Spleen (tissue), 11 donors: ENCODE results near the gene CACNB2. TPM values are rescaled to one million over a fixed set of nuclear protein-coding genes. Genes with fewer than 3 reads are reported as not detected.

Experiments used
- DNase-seq: peaks from one replicate; pipeline ENCODE4 v3.0.0-alpha.2; 2020
- H3K27ac ChIP-seq, 8 donors: fragments of 200-600 bp; sonication (generic) in 7 of 8; 1 replicate in 4 of 8; 2 replicates in 4 of 8; pipeline versions ENCODE4 v1.5.0 to v1.8.0; 2016 to 2021; ENCODE audit warnings: inconsistent platforms in 4 of 8, mild to moderate bottlenecking in 4 of 8, moderate library complexity in 1 of 8
- H3K27me3 ChIP-seq, 7 donors: fragments of 200-600 bp; sonication (generic) in 6 of 7; replicated peaks in 1 of 7; 1 replicate in 4 of 7; 2 replicates in 3 of 7; pipeline versions ENCODE4 v1.5.0 to v1.8.0; 2016 to 2021; ENCODE audit warnings: inconsistent platforms in 3 of 7, mild to moderate bottlenecking in 1 of 7
- H3K36me3 ChIP-seq, 6 donors: fragments of 200-600 bp; sonication (generic) in 5 of 6; 1 replicate in 4 of 6; 2 replicates in 2 of 6; pipeline versions ENCODE4 v1.5.0 to v1.8.0; 2016 to 2021; ENCODE audit warnings: inconsistent platforms in 2 of 6
- H3K4me1 ChIP-seq, 6 donors: fragments of 200-600 bp; sonication (generic) in 5 of 6; 1 replicate in 3 of 6; 2 replicates in 3 of 6; pipeline versions ENCODE4 v1.5.0 to v1.8.0; 2016 to 2021; ENCODE audit warnings: inconsistent platforms in 3 of 6
- H3K4me3 ChIP-seq, 8 donors: fragments of 200-600 bp; sonication (generic) in 7 of 8; 1 replicate in 4 of 8; 2 replicates in 4 of 8; pipeline versions ENCODE4 v1.5.0 to v1.8.0; 2016 to 2021; ENCODE audit warnings: inconsistent platforms in 4 of 8, mild to moderate bottlenecking in 4 of 8, moderate library complexity in 2 of 8
- H3K9me3 ChIP-seq, 8 donors: fragments of 200-600 bp; sonication (generic) in 7 of 8; 1 replicate in 4 of 8; 2 replicates in 4 of 8; pipeline versions ENCODE4 v1.5.0 to v1.8.0; 2016 to 2021; ENCODE audit warnings: inconsistent platforms in 4 of 8
- CTCF ChIP-seq, 11 experiments: fragments of 200-600 bp in 7 of 11; fragments of 450-650 bp in 4 of 11; sonication (generic) in 4 of 11; IDR thresholded peaks in 8 of 11; conservative IDR thresholded peaks in 3 of 11; 1 replicate in 7 of 11; 2 replicates in 4 of 11; pipeline versions ENCODE4 v1.4.0 to v1.8.0; 2016 to 2021; ENCODE audit warnings: antibody characterized with exemption in 11 of 11, inconsistent platforms in 4 of 11, mild to moderate bottlenecking in 1 of 11
- POLR2A ChIP-seq, 3 donors: fragments of 450-650 bp; IDR thresholded peaks; one replicate each; pipeline ENCODE4 v1.5.1; 2017; ENCODE audit warnings: antibody characterized with exemption in 3 of 3, mild to moderate bottlenecking in 1 of 3
- POLR2AphosphoS5 ChIP-seq, 3 donors: sonication (generic); formaldehyde crosslinking; IDR thresholded peaks; one replicate each; pipeline ENCODE4 v1.5.1; 2017; ENCODE audit warnings: antibody characterized with exemption in 3 of 3
- WGBS, 5 donors: extraction: QIAGEN DNeasy Blood & Tissue Kit in 3 of 5; methylation state at CpG; one replicate each; pipeline versions ENCODE4 v1.1.5 to v1.1.7; 2013 to 2018; 5-methylcytosine and 5-hydroxymethylcytosine counted together
- intact Hi-C: fragments of 100-400 bp; cut with DNase I; formaldehyde crosslinking; loops from one replicate; pipeline ENCODE4 v1.15.0; 2023; ENCODE audit warnings: low total_unique reads
- polyA plus RNA-seq, 3 donors: library from polyadenylated mRNA; stranded (reverse); fragments of 200-250 nt; gene quantifications; one replicate each; pipeline ENCODE4 v1.2.1, GENCODE V29; 2013
- total RNA-seq, 7 donors: library from RNA; depleted of rRNA in 3 of 7; stranded (reverse); fragments of >200 nt in 3 of 7; fragmentation: NEBNext Ultra II Directional in 4 of 7; extraction: Animal tissue kit (Norgen Biotek cat#: 25700) in 4 of 7; gene quantifications; one replicate each; pipeline versions ENCODE4 v1.1.0 to v1.2.1, GENCODE V29; 2016 to 2021
- donor health status: healthy with polysubstance abuse.
- donor health status: DM: no; HTN: no; CAD: no; lungs with moderate emphysema.
- donor health status: DM: no; HTN: no; CAD: no.
- donor health status: Bipolar disorder and iron deficiency.
- donor health status: healthy.
- donor health status: DM: no; HTN: no; CAD: no.
- donor health status: DM: yes; HTN: yes; CAD: no.

The CACNB2 gene
- total and polyA plus RNA-seq, 10 donors: 0.17 to 0.79 (median 0.44) TPM; not detected in 1

DNA sequence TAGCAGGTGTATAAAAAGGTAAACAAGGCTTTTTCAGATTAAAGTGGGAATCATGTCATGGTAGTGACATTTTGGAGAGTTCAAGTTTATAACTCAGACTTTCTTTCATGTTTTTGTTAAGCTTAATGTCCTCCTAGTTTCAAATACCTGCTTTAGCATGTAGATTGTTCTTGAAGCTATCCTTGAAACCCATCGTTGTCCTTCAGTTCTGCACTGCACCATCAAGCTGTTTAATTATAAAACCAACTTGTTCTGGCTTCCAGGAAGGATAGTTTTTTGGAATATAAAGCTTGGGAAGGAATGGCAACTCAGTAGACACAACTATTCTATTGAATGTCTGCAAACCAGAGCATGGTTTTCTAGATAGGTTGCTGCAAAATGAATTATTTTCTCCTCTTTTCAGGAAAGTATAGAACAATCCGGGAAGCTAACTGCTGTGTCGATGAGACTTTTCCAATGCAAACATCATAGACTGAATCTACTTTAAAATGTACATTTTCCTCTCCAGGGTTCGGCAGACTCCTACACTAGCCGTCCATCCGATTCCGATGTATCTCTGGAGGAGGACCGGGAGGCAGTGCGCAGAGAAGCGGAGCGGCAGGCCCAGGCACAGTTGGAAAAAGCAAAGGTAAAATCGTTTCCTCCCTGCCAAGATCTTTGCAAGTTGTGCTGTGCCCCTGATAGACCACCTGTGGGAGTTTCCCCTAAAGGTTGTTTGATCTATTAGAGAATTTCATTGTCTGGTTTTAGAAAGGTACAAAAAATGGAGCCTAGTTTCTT is 261.4 kb downstream of the CACNB2 start:
- WGBS, 5 donors: 88 to 94% (median 90%) methylated on average over 12 of the region's 12 CpGs
- H3K4me1 ChIP-seq: peaks cover 0 to 12% (median 2%) of the 10 kb centered on the region in 6 donors
- intact Hi-C loops: no loop called here
- TF ChIP-seq POLR2A (IDR thresholded peaks at IDR 0.05) (no peak), CTCF (IDR thresholded peaks at IDR 0.05 in 8 of 11, conservative IDR thresholded peaks at IDR 0.05 in 3 of 11) (no peak), POLR2AphosphoS5 (IDR thresholded peaks at IDR 0.05) (no peak)
- H3K27me3 ChIP-seq: peaks cover 0 to 26% (median 0%) of the 10 kb centered on the region in 7 donors
- no peak overlapping the region for H3K27ac ChIP-seq
- no peaks in the 10 kb centered on the region for H3K36me3 ChIP-seq
- no peak overlapping the region for H3K4me3 ChIP-seq
- DNase-seq: no peak
- H3K9me3 ChIP-seq: no peaks in the 10 kb centered on the region

- no peak overlapping the region for H3K4me3 ChIP-seq
- no peak overlapping the region for H3K27ac ChIP-seq
- no peak for TF ChIP-seq CTCF (IDR thresholded peaks at IDR 0.05 in 8 of 11, conservative IDR thresholded peaks at IDR 0.05 in 3 of 11)
- no peak for TF ChIP-seq POLR2A (IDR thresholded peaks at IDR 0.05)
- intact Hi-C loops: no loop called here
- H3K27me3 ChIP-seq: peaks cover 0 to 26% (median 0%) of the 10 kb centered on the region in 7 donors
- H3K36me3 ChIP-seq: no peaks in the 10 kb centered on the region
- H3K9me3 ChIP-seq: no peaks in the 10 kb centered on the region
- no peak for DNase-seq
- 71 to 86% (median 77%) methylated on average over 3 of the region's 3 CpGs for WGBS, 5 donors
- H3K4me1 ChIP-seq: peaks cover 0 to 12% (median 2%) of the 10 kb centered on the region in 6 donors
Observed at GRCh38 chr10:18402853-18403252, 262.6 kb downstream of the CACNB2 start.

- no peak for DNase-seq
- Histone ChIP-seq H3K36me3 (no peaks in the 10 kb centered on the region), H3K4me1 (peaks cover 0 to 12% (median 2%) of the 10 kb centered on the region in 6 donors), H3K4me3 (no peak overlapping the region), H3K27ac (no peak overlapping the region), H3K9me3 (no peaks in the 10 kb centered on the region), H3K27me3 (peaks cover 0 to 26% (median 0%) of the 10 kb centered on the region in 7 donors)
- TF ChIP-seq POLR2A (IDR thresholded peaks at IDR 0.05) (no peak), CTCF (IDR thresholded peaks at IDR 0.05 in 8 of 11, conservative IDR thresholded peaks at IDR 0.05 in 3 of 11) (no peak), POLR2AphosphoS5 (IDR thresholded peaks at IDR 0.05) (no peak)
- intact Hi-C loops: no loop called here
- 78 to 91% (median 86%) methylated on average over 5 of the region's 5 CpGs for WGBS, 5 donors
Observed at GRCh38 chr10:18404530-18404929, 264.3 kb downstream of the CACNB2 start.

DNA sequence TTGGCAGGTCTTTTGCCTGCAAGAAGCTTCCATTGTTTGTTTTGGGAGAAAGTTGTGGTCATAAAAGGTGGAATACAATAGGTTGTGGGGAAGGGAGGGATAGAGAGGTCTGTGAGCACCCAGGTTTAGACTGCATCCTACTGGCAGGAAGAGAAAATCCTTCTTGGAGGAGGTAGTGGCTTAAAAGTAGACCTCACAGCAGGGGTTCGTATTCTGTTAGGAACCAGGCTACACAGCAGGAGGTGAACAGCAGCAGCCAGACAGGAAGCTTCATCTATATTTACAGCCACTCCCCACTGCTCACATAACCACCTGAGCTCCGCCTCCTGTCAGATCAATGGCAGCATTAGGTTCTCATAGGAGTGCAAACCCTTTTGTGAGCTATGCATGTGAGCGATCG is 265.9 kb downstream of the CACNB2 start:
- no peak for DNase-seq
- no peaks in the 10 kb centered on the region for H3K9me3 ChIP-seq
- H3K36me3 ChIP-seq: no peaks in the 10 kb centered on the region
- 86 to 96% (median 90%) methylated on average over 4 of the region's 4 CpGs for WGBS, 5 donors
- H3K4me1 ChIP-seq: peaks cover 0 to 1% (median 0%) of the 10 kb centered on the region in 6 donors
- H3K27ac ChIP-seq: no peak overlapping the region
- H3K27me3 ChIP-seq: peaks cover 0 to 16% (median 0%) of the 10 kb centered on the region in 7 donors
- intact Hi-C loops: no loop called here
- TF ChIP-seq CTCF (IDR thresholded peaks at IDR 0.05 in 8 of 11, conservative IDR thresholded peaks at IDR 0.05 in 3 of 11) (no peak), POLR2AphosphoS5 (IDR thresholded peaks at IDR 0.05) (no peak), POLR2A (IDR thresholded peaks at IDR 0.05) (no peak)
- H3K4me3 ChIP-seq: no peak overlapping the region
